ENCODE measurements around the gene CRYGA.
"Not testable (repeated sequence)": the region's sequence is repeated elsewhere in the genome, so short reads cannot be mapped to it uniquely, and the experiment has no call there.

- TF ChIP-seq CTCF (IDR thresholded peaks at IDR 0.05; ENCODE audit: extremely low read depth in 1 of 2, insufficient read depth in 1 of 2, low read depth in 1 of 2, low read length in 2 of 2); POLR2A (IDR thresholded peaks at IDR 0.05; ENCODE audit: low read depth, low read length); POLR2AphosphoS5 (IDR thresholded peaks at IDR 0.05; ENCODE audit: insufficient read depth, low read depth, low read length); JUN (IDR thresholded peaks at IDR 0.05; ENCODE audit: borderline replicate concordance, insufficient read depth, insufficient read length, low read depth); EZH2 (IDR thresholded peaks at IDR 0.05; ENCODE audit: borderline replicate concordance, low read depth, low read length, severe bottlenecking); MYC (IDR thresholded peaks at IDR 0.05; ENCODE audit: low read depth, low read length): not testable (repeated sequence)
- TF ChIP-seq, protein P1, sequence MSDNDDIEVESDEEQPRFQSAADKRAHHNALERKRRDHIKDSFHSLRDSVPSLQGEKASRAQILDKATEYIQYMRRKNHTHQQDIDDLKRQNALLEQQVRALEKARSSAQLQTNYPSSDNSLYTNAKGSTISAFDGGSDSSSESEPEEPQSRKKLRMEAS (IDR thresholded peaks at IDR 0.05; ENCODE audit: insufficient read depth, insufficient read length), result not testable (repeated sequence)
These were observed 46.0 kb downstream of the CRYGA start for GRCh38 chr2:208117390-208117789.

Measured in endothelial cell of umbilical vein (primary cell).